ENCODE data around the gene YWHAH.
A peak's percentile ranks its signal among the peaks of the same experiment; 100 is the strongest.

DNA sequence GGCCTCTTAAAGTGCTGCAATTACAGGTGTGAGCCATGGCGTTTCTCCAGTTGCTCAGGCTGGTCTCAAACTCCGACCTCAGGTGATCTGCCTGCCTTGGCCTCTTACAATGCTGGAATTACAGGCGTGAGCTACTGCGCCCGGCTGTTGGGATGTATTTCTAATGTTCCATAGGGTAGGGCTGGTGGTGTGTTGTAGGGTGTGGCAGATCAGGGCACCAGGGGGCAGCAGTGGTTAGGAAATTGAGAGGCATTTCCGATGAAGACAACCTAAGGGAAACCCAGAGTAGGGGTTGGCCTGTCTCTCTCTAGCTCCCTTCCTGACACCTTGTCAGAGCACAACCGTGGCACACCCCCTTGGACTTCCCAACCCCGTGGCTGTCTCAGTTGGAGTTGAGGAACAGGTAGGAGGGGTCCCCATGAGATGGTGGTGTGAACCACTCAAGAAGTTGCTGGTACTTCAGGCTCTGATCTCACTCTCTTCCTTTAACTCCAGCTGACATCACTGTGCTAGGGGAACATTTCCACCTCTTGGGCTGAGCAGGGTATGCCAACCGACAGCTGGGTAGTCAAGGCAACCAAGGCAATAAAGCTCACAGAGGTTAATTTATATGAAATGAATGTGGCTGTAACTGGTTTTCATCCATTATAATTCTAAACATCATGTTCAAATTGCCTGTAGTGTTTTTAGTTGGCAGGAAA is 33.0 kb downstream of the YWHAH start:
- TF ChIP-seq, protein P1, sequence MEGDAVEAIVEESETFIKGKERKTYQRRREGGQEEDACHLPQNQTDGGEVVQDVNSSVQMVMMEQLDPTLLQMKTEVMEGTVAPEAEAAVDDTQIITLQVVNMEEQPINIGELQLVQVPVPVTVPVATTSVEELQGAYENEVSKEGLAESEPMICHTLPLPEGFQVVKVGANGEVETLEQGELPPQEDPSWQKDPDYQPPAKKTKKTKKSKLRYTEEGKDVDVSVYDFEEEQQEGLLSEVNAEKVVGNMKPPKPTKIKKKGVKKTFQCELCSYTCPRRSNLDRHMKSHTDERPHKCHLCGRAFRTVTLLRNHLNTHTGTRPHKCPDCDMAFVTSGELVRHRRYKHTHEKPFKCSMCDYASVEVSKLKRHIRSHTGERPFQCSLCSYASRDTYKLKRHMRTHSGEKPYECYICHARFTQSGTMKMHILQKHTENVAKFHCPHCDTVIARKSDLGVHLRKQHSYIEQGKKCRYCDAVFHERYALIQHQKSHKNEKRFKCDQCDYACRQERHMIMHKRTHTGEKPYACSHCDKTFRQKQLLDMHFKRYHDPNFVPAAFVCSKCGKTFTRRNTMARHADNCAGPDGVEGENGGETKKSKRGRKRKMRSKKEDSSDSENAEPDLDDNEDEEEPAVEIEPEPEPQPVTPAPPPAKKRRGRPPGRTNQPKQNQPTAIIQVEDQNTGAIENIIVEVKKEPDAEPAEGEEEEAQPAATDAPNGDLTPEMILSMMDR (IDR thresholded peaks at IDR 0.05), result peak in 5 of 6 experiments; percentile 59 to 90 (median 84)
- TF ChIP-seq POLR2A (IDR thresholded peaks at IDR 0.05), result no peak

Data from Peyer's patch (tissue), 4 donors.